Measurements from ENCODE around the gene BRICD5. TPM values are rescaled to one million over a fixed set of nuclear protein-coding genes. Genes with fewer than 3 reads are reported as not detected.
A peak's percentile ranks its signal among the peaks of the same experiment; 100 is the strongest.

Gene BRICD5
- total and polyA plus RNA-seq, 2 of the 13 experiments (the other 11 are each of a cell fraction or from before 2014, with no cell fraction given) = 1.6 to 5.8 TPM

DNA sequence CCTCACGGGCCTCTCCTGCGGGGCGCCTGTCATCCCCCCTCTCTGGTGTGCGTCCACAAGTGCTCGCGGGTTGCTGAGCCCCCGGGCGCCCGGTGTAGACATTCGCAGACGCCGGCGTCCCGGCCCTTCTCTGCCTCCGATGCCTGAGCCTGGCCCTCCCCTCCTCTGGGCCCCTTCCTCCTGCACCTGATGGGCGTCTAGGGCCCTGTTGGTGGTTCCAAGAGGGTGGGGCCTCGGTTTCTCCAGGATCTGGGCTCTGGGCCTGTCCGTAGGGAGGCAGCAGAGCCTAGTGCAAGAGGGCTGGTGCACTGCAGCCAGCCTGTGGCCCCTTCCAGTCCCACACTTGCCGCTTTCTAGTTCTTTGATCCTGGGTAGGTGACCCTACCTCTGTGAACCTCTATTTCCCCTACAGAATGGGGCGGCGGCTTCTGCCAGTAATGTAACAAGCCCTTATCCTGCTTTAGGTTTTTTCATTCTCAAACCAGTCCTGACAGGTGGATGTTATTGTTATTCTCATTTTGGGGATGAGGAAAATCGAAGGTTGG is 13.4 kb upstream of the BRICD5 start (continued):
- TF ChIP-seq BORCS8-MEF2B (CRISPR knock-in tag; IDR thresholded peaks at IDR 0.05) = no peak
- TF ChIP-seq, protein P1, sequence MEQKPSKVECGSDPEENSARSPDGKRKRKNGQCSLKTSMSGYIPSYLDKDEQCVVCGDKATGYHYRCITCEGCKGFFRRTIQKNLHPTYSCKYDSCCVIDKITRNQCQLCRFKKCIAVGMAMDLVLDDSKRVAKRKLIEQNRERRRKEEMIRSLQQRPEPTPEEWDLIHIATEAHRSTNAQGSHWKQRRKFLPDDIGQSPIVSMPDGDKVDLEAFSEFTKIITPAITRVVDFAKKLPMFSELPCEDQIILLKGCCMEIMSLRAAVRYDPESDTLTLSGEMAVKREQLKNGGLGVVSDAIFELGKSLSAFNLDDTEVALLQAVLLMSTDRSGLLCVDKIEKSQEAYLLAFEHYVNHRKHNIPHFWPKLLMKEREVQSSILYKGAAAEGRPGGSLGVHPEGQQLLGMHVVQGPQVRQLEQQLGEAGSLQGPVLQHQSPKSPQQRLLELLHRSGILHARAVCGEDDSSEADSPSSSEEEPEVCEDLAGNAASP (CRISPR knock-in tag; IDR thresholded peaks at IDR 0.05; ENCODE audit: borderline replicate concordance) = 0 out of 2 replicates have a peak, but pooled peaks have one; percentile 15
- 0 out of 2 replicates have a peak, but pooled peaks have one; percentile 7 for TF ChIP-seq YEATS2 (CRISPR knock-in tag; IDR thresholded peaks at IDR 0.05; ENCODE audit: borderline replicate concordance)
- TF ChIP-seq ZNF207 (IDR thresholded peaks at IDR 0.05; ENCODE audit: borderline replicate concordance) = no peak
- TF ChIP-seq RBM39 (IDR thresholded peaks at IDR 0.05; ENCODE audit: low read depth, low read length, poor library complexity, severe bottlenecking) = peak; percentile 39
- TF ChIP-seq NFATC3 (CRISPR knock-in tag; IDR thresholded peaks at IDR 0.05) = 0 out of 2 replicates have a peak, but pooled peaks have one; percentile 18
- TF ChIP-seq, protein P2, sequence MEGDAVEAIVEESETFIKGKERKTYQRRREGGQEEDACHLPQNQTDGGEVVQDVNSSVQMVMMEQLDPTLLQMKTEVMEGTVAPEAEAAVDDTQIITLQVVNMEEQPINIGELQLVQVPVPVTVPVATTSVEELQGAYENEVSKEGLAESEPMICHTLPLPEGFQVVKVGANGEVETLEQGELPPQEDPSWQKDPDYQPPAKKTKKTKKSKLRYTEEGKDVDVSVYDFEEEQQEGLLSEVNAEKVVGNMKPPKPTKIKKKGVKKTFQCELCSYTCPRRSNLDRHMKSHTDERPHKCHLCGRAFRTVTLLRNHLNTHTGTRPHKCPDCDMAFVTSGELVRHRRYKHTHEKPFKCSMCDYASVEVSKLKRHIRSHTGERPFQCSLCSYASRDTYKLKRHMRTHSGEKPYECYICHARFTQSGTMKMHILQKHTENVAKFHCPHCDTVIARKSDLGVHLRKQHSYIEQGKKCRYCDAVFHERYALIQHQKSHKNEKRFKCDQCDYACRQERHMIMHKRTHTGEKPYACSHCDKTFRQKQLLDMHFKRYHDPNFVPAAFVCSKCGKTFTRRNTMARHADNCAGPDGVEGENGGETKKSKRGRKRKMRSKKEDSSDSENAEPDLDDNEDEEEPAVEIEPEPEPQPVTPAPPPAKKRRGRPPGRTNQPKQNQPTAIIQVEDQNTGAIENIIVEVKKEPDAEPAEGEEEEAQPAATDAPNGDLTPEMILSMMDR (CRISPR knock-in tag; IDR thresholded peaks at IDR 0.05) = peak; percentile 72
- TF ChIP-seq ZNF430 (CRISPR knock-in tag; IDR thresholded peaks at IDR 0.05) = peak; percentile 12; the same call in 1 of the 2 replicates
- no peak for TF ChIP-seq ZNF33B (CRISPR knock-in tag; IDR thresholded peaks at IDR 0.05)
- no peak for TF ChIP-seq SNAI1 (CRISPR knock-in tag; IDR thresholded peaks at IDR 0.05; ENCODE audit: borderline replicate concordance)
- TF ChIP-seq ZNF232 (CRISPR knock-in tag; IDR thresholded peaks at IDR 0.05; ENCODE audit: borderline replicate concordance) = 0 out of 2 replicates have a peak, but pooled peaks have one; percentile 1
- TF ChIP-seq, protein P3, sequence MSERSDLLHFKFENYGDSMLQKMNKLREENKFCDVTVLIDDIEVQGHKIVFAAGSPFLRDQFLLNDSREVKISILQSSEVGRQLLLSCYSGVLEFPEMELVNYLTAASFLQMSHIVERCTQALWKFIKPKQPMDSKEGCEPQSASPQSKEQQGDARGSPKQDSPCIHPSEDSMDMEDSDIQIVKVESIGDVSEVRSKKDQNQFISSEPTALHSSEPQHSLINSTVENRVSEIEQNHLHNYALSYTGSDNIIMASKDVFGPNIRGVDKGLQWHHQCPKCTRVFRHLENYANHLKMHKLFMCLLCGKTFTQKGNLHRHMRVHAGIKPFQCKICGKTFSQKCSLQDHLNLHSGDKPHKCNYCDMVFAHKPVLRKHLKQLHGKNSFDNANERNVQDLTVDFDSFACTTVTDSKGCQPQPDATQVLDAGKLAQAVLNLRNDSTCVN (CRISPR knock-in tag; IDR thresholded peaks at IDR 0.05; ENCODE audit: borderline replicate concordance) = no peak
- TF ChIP-seq, protein P4, sequence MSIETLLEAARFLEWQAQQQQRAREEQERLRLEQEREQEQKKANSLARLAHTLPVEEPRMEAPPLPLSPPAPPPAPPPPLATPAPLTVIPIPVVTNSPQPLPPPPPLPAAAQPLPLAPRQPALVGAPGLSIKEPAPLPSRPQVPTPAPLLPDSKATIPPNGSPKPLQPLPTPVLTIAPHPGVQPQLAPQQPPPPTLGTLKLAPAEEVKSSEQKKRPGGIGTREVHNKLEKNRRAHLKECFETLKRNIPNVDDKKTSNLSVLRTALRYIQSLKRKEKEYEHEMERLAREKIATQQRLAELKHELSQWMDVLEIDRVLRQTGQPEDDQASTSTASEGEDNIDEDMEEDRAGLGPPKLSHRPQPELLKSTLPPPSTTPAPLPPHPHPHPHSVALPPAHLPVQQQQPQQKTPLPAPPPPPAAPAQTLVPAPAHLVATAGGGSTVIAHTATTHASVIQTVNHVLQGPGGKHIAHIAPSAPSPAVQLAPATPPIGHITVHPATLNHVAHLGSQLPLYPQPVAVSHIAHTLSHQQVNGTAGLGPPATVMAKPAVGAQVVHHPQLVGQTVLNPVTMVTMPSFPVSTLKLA (IDR thresholded peaks at IDR 0.05) = no peak
- TF ChIP-seq RAD21 (CRISPR knock-in tag; IDR thresholded peaks at IDR 0.05) = peak; percentile 19; the same call in 1 of the 2 replicates
- TF ChIP-seq ZNF749 (CRISPR knock-in tag; IDR thresholded peaks at IDR 0.05; ENCODE audit: borderline replicate concordance) = 0 out of 2 replicates have a peak, but pooled peaks have one; percentile 8
- 0 out of 2 replicates have a peak, but pooled peaks have one; percentile 5 for TF ChIP-seq ZSCAN12 (CRISPR knock-in tag; IDR thresholded peaks at IDR 0.05)
- 0 out of 2 replicates have a peak, but pooled peaks have one; percentile 2 for TF ChIP-seq ZNF451 (CRISPR knock-in tag; IDR thresholded peaks at IDR 0.05)
- TF ChIP-seq, protein P5, sequence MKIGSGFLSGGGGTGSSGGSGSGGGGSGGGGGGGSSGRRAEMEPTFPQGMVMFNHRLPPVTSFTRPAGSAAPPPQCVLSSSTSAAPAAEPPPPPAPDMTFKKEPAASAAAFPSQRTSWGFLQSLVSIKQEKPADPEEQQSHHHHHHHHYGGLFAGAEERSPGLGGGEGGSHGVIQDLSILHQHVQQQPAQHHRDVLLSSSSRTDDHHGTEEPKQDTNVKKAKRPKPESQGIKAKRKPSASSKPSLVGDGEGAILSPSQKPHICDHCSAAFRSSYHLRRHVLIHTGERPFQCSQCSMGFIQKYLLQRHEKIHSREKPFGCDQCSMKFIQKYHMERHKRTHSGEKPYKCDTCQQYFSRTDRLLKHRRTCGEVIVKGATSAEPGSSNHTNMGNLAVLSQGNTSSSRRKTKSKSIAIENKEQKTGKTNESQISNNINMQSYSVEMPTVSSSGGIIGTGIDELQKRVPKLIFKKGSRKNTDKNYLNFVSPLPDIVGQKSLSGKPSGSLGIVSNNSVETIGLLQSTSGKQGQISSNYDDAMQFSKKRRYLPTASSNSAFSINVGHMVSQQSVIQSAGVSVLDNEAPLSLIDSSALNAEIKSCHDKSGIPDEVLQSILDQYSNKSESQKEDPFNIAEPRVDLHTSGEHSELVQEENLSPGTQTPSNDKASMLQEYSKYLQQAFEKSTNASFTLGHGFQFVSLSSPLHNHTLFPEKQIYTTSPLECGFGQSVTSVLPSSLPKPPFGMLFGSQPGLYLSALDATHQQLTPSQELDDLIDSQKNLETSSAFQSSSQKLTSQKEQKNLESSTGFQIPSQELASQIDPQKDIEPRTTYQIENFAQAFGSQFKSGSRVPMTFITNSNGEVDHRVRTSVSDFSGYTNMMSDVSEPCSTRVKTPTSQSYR (CRISPR knock-in tag; IDR thresholded peaks at IDR 0.05; ENCODE audit: borderline replicate concordance) = no peak
- TF ChIP-seq ZBTB7A (CRISPR knock-in tag; IDR thresholded peaks at IDR 0.05) = peak; percentile 36; the same call in 1 of the 2 replicates
- TF ChIP-seq KDM1A (CRISPR knock-in tag; IDR thresholded peaks at IDR 0.05) = no peak
- TF ChIP-seq KDM5A (IDR thresholded peaks at IDR 0.05; ENCODE audit: borderline replicate concordance, low read length) = peak; percentile 85
